ENCODE data around the gene GPC6. TPM values are rescaled to one million over a fixed set of nuclear protein-coding genes. Genes with fewer than 3 reads are reported as not detected.

The GPC6 gene
- total RNA-seq, 4 donors from 2014 or later = 13.7 to 21.7 (median 16.5) TPM

- Histone ChIP-seq H3K4me3 (no peak overlapping the region), H3K9me3 (no peaks in the 10 kb centered on the region), H3K27me3 (no peaks in the 10 kb centered on the region), H3K4me1 (no peaks in the 10 kb centered on the region), H3K36me3 (no peaks in the 10 kb centered on the region), H3K27ac (no peak overlapping the region)
- WGBS, 2 donors (ENCODE audit: low coverage in 1 of 2) = 73 to 80% methylated on average over 1 to 2 of the region's 4 CpGs
- no peak for ATAC-seq
- TF ChIP-seq EP300 (IDR thresholded peaks at IDR 0.05) (no peak), CTCF (IDR thresholded peaks at IDR 0.05) (no peak), POLR2A (IDR thresholded peaks at IDR 0.05) (no peak), POLR2AphosphoS5 (IDR thresholded peaks at IDR 0.05) (no peak)
These were observed 635.2 kb downstream of the GPC6 start for GRCh38 chr13:93861818-93862217.

- Histone ChIP-seq H3K4me3 (no peak overlapping the region), H3K9me3 (no peaks in the 10 kb centered on the region), H3K27me3 (no peaks in the 10 kb centered on the region), H3K27ac (no peak overlapping the region), H3K36me3 (no peaks in the 10 kb centered on the region), H3K4me1 (no peaks in the 10 kb centered on the region)
- no peak for ATAC-seq
- 79 to 100% methylated on average over 2 of the region's 2 CpGs for WGBS, 2 donors (ENCODE audit: low coverage in 1 of 2)
- TF ChIP-seq POLR2A (IDR thresholded peaks at IDR 0.05) = no peak
- TF ChIP-seq CTCF (IDR thresholded peaks at IDR 0.05) = no peak
- TF ChIP-seq EP300 (IDR thresholded peaks at IDR 0.05) = no peak
These were observed 635.7 kb downstream of the GPC6 start for GRCh38 chr13:93862259-93862658.

GRCh38 chr13:93865235-93865634 lies 638.6 kb downstream of the GPC6 start:
- WGBS, 2 donors (ENCODE audit: low coverage in 1 of 2) = 82 to 86% methylated on average over 3 of the region's 3 CpGs
- Histone ChIP-seq H3K4me1 (no peaks in the 10 kb centered on the region), H3K4me3 (no peak overlapping the region), H3K36me3 (no peaks in the 10 kb centered on the region), H3K9me3 (no peaks in the 10 kb centered on the region), H3K27me3 (no peaks in the 10 kb centered on the region), H3K27ac (no peak overlapping the region)
- no peak for ATAC-seq
- TF ChIP-seq EP300 (IDR thresholded peaks at IDR 0.05) = no peak
- TF ChIP-seq CTCF (IDR thresholded peaks at IDR 0.05) = no peak
- no peak for TF ChIP-seq POLR2A (IDR thresholded peaks at IDR 0.05)

GRCh38 chr13:93867481-93867880 lies 640.9 kb downstream of the GPC6 start:
- Histone ChIP-seq H3K9me3 (no peaks in the 10 kb centered on the region), H3K4me3 (no peak overlapping the region), H3K4me1 (no peaks in the 10 kb centered on the region), H3K27ac (no peak overlapping the region), H3K27me3 (no peaks in the 10 kb centered on the region), H3K36me3 (no peaks in the 10 kb centered on the region)
- 46 to 66% methylated on average over 2 to 3 of the region's 3 CpGs for WGBS, 2 donors (ENCODE audit: low coverage in 1 of 2)
- no peak for ATAC-seq
- TF ChIP-seq EP300 (IDR thresholded peaks at IDR 0.05) (no peak), POLR2A (IDR thresholded peaks at IDR 0.05) (no peak), POLR2AphosphoS5 (IDR thresholded peaks at IDR 0.05) (no peak), CTCF (IDR thresholded peaks at IDR 0.05) (no peak)

- WGBS, 2 donors (ENCODE audit: low coverage in 1 of 2) = 39 to 50% methylated on average over 2 of the region's 2 CpGs
These were observed 645.8 kb downstream of the GPC6 start for GRCh38 chr13:93872376-93872775.

More at GRCh38 chr13:93872376-93872775, 645.8 kb downstream of the GPC6 start:
- Histone ChIP-seq H3K4me1 (no peaks in the 10 kb centered on the region), H3K9me3 (no peaks in the 10 kb centered on the region), H3K27me3 (no peaks in the 10 kb centered on the region), H3K36me3 (no peaks in the 10 kb centered on the region), H3K27ac (no peak overlapping the region), H3K4me3 (no peak overlapping the region)
- ATAC-seq = no peak
- TF ChIP-seq POLR2A (IDR thresholded peaks at IDR 0.05) = no peak
- no peak for TF ChIP-seq CTCF (IDR thresholded peaks at IDR 0.05)
- no peak for TF ChIP-seq EP300 (IDR thresholded peaks at IDR 0.05)
- no peak for TF ChIP-seq POLR2AphosphoS5 (IDR thresholded peaks at IDR 0.05)
